ENCODE data around the gene RNU6-7. TPM values are rescaled to one million over a fixed set of nuclear protein-coding genes. Genes with fewer than 3 reads are reported as not detected.

The RNU6-7 gene
- total RNA-seq, 1 donor from 2014 or later: not detected

- H3K36me3 Mint-ChIP-seq: no peaks in the 10 kb centered on the region
- no peak for TF ChIP-seq CTCF (conservative IDR thresholded peaks at IDR 0.05)
- peak overlapping the region; percentile 99 for H3K27ac Mint-ChIP-seq
Observed at GRCh38 chr14:32200368-32201192, 1.3 kb upstream of the RNU6-7 start.

GRCh38 chr14:32201193-32201815 is 541 bp upstream of the RNU6-7 start:
- H3K9me3 Mint-ChIP-seq: no peaks in the 10 kb centered on the region

More at GRCh38 chr14:32200368-32201192, 1.3 kb upstream of the RNU6-7 start:
- H3K4me3 Mint-ChIP-seq: peak overlapping the region; percentile 94
- peaks cover 3% of the 10 kb centered on the region for H3K27me3 Mint-ChIP-seq
- DNase-seq (ENCODE audit: extremely low spot score, unreplicated experiment): no peak
- peaks cover 3% of the 10 kb centered on the region for H3K4me1 Mint-ChIP-seq (ENCODE audit: unreplicated experiment)
- H3K9me3 Mint-ChIP-seq: no peaks in the 10 kb centered on the region

GRCh38 chr14:32202491-32202997 is 699 bp downstream of the RNU6-7 start:
- H3K27me3 Mint-ChIP-seq: peaks cover 8% of the 10 kb centered on the region
- peak overlapping the region; percentile 99 for H3K27ac Mint-ChIP-seq
- H3K4me3 Mint-ChIP-seq: peak overlapping the region; percentile 94
- no peaks in the 10 kb centered on the region for H3K36me3 Mint-ChIP-seq
- H3K4me1 Mint-ChIP-seq (ENCODE audit: unreplicated experiment): peaks cover 3% of the 10 kb centered on the region
- DNase-seq (ENCODE audit: extremely low spot score, unreplicated experiment): no peak
- H3K9me3 Mint-ChIP-seq: no peaks in the 10 kb centered on the region
- no peak for TF ChIP-seq CTCF (conservative IDR thresholded peaks at IDR 0.05)

More at GRCh38 chr14:32201193-32201815, 541 bp upstream of the RNU6-7 start:
- peak overlapping the region; percentile 94 for H3K4me3 Mint-ChIP-seq
- H3K36me3 Mint-ChIP-seq: no peaks in the 10 kb centered on the region
- TF ChIP-seq CTCF (conservative IDR thresholded peaks at IDR 0.05): no peak
- H3K27me3 Mint-ChIP-seq: peaks cover 3% of the 10 kb centered on the region
- DNase-seq (ENCODE audit: extremely low spot score, unreplicated experiment): peak; percentile 89
- peak overlapping the region; percentile 99 for H3K27ac Mint-ChIP-seq
- H3K4me1 Mint-ChIP-seq (ENCODE audit: unreplicated experiment): peaks cover 3% of the 10 kb centered on the region

- peak within 1 kb of the TSS; percentile 99 for H3K27ac Mint-ChIP-seq
- H3K4me3 Mint-ChIP-seq: peak within 1 kb of the TSS; percentile 94
- peak; percentile 93 for DNase-seq (ENCODE audit: extremely low spot score, unreplicated experiment)
- no peaks in the 10 kb centered on the region for H3K36me3 Mint-ChIP-seq
- no peak for TF ChIP-seq CTCF (conservative IDR thresholded peaks at IDR 0.05)
- peaks cover 8% of the 10 kb centered on the region for H3K27me3 Mint-ChIP-seq
- H3K4me1 Mint-ChIP-seq (ENCODE audit: unreplicated experiment): peaks cover 3% of the 10 kb centered on the region
- no peaks in the 10 kb centered on the region for H3K9me3 Mint-ChIP-seq
Observed at GRCh38 chr14:32202998-32203882, 1.4 kb downstream of the RNU6-7 start, which contains the start of gene RNU6-8. Gene RNU6-8, minus strand, starts transcription at chr14:32203269.

DNA sequence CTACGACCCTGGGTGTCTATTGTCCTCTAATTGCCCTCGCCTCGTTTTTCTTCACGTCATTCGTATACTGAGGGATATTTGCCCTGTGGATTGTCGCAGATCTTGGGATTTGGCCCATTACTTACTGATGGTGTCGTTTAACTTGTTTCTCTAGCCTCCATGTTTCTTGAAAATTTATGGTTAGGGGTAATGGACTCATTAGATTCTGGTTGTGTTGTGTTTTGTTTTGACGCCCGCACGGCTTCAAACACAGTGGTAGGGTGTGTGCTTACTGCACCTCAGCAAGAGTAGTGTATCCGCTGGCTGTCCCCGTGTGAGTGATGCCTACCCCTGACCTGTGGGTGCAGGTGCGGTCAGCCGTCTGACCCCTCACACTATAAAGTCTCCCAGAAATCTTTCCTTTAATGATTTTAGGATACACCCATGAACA is 2.1 kb downstream of the RNU6-7 start:
- H3K9me3 Mint-ChIP-seq: no peaks in the 10 kb centered on the region
- TF ChIP-seq CTCF (conservative IDR thresholded peaks at IDR 0.05): no peak
- H3K36me3 Mint-ChIP-seq: no peaks in the 10 kb centered on the region
- H3K27me3 Mint-ChIP-seq: peaks cover 8% of the 10 kb centered on the region
- DNase-seq (ENCODE audit: extremely low spot score, unreplicated experiment): no peak
- H3K27ac Mint-ChIP-seq: peak overlapping the region; percentile 99
- H3K4me1 Mint-ChIP-seq (ENCODE audit: unreplicated experiment): peaks cover 3% of the 10 kb centered on the region
- peak overlapping the region; percentile 94 for H3K4me3 Mint-ChIP-seq

All from type B pancreatic cell (in vitro differentiated cells).